GM19372 (cell line): ENCODE measurements around the gene TCF7L2.

ENCODE experiments used
- ATAC-seq: cut with Tn5 transposase; IDR thresholded peaks from one replicate; pipeline ENCODE4 v1.9.1; 2021; ENCODE audit warnings: mild to moderate bottlenecking, low read depth, moderate library complexity; ENCODE audit not compliant: unreplicated experiment

Gene TCF7L2

DNA sequence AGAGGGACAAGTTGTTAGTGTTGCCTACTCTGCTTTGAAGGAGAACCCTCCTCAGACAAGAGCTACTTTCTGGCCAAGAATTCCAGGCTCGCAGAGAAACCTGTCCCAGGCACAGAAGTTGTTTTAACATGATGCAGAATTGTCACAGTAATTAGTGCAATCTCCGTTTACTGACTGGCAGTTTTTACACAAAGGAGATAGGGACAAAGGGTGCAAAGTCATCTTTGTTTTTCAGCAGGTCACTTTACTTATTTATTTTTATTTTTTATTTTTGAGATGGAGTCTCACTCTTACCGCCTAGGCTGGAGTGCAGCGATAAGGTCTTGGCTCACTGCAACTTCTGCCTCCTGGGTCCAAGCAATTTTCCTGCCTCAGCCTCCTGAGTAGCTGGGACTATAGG lies 12.3 kb downstream of the TCF7L2 start:
- ATAC-seq: no peak

DNA sequence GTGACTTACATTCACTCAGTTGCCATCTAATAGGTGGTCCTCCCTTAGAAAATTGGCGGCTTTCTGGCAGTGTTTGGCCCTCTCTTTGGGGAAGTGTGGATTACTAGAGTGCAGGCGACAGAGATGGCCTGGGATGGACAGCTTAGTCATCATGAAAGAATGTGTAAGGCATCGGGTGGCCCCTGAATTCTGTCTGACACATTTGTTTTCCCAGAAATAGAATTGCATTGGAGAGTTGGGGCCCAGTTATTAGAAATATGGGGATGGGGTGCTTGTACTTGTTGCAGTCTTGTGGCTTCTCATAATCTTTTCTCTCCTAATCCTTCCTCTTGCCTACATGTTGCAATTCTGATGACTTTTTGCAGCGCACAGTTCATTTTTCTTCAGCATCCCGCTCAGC lies 13.8 kb downstream of the TCF7L2 start:
- ATAC-seq: no peak

DNA sequence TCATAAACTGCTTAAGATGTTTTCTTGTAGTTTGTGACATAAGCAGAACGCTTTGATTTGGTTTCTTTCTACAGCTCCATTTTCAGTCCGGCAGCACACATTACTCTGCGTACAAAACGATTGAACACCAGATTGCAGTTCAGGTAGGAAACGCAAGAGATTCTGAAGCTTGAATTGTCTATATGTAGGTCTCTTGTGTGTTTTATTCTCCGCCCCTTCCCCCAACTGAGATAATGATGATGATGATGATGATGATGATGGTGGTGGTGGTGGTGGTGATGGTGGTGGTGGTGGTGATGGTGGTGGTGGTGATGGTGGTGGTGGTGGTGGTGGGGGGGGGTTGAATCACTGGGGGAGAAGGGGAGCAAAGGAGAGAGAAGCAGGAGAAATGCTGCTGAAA lies 14.4 kb downstream of the TCF7L2 start:
- no peak for ATAC-seq

DNA sequence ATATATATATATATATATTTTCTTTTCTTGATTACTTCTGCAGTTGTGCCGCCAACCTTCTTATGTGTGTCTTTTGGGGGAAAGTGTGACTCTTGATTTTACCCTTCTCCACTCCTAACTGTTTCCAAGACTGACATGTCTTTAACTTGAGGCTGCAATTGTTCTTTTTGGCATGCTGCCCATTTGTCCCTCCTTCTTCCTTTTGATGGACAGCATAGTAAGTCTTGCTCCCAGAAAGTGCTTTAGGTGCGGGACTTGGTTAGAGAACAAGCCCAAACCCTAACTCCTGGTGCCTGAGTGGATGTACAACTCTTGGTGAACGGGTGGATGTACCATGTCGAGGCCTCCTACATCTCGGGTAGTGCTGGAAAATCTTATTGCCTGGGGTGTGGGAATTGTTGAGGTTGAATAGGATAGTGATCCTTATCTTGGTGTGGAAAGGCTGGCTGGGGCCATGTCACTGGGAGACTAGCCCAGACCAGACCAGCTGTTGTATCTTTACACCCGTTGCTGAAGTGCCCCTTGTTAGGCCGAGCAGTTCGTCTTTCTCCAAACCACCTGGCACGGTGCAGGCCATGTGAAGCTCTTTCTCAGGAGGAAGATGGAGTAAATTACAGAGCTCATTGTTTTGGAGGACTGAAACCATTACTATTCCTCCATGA lies 16.3 kb downstream of the TCF7L2 start:
- ATAC-seq: no peak

DNA sequence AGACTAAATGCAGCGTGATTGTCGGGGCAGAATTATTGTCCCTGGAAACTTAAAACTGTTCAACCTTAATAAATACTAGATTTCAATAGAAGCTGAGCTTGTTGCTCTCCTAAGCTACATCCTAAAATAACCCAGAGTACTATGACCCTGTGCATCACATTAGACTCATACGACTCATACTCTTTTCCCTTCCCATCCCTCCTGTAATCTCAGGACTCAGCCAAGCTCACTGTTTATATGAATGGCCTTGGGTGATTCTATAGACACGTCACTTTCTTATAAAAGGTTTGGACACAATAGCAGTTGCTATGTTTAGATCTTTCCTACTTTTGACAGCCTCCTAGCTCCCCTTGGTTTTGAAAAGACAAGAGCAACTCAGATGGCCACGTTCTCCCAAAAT lies 17.2 kb downstream of the TCF7L2 start:
- no peak for ATAC-seq

DNA sequence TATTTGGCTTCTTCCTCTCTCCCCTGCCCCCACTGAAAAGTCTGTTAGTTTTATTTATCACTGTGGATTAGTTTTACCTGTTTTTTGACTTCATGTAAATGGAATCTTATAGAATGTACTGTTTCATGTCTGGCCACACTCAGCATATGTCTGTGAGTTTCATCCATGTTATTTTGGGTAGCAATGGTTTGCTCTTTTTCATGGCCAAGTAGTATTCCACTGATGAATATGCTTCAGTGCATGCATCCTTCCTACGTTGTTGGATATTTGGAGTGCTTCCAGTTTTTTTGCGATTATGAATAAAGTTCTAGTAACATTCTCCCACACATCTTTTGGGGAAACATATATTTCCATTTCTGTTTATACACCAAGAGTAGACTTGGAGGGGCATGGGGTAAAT lies 19.1 kb downstream of the TCF7L2 start:
- ATAC-seq: no peak

DNA sequence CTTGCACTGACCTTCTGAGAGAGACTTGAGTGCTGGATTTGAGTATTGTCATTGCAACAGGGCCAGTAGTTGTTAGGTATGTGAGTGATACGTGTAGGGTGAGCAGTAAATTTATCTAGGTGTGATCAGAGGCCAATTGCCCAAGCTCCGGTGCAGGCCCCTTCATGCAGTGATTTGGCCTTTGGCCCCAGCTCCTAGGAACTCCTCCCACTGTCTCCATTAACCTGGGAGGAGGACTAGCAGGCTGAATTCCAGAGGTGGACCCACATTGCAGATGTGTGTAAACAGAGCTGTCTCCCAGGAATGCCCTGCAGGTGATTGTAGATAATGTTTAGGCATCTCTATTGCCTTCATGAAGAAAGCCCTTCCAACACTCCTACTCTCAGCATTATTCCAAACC lies 19.5 kb downstream of the TCF7L2 start:
- no peak for ATAC-seq

DNA sequence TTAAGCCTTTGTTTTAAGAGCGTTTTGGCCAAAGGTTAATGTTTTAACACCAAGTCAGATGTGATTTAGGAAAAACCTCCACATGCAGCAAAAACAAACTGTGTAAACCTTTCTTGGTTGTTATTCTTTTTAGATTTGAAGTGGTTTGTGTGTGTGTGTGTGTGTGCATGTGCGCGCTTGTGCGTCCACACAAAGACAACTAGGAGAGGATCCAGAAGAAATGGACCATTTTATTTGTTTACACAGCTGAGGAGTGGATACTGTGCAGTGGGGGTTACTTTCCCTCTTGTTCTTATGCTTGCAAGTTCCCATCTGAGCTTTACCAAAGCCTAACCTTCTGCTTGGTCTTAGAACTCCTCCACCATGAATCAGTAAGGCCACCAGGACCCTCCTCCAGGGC lies 20.0 kb downstream of the TCF7L2 start:
- no peak for ATAC-seq

DNA sequence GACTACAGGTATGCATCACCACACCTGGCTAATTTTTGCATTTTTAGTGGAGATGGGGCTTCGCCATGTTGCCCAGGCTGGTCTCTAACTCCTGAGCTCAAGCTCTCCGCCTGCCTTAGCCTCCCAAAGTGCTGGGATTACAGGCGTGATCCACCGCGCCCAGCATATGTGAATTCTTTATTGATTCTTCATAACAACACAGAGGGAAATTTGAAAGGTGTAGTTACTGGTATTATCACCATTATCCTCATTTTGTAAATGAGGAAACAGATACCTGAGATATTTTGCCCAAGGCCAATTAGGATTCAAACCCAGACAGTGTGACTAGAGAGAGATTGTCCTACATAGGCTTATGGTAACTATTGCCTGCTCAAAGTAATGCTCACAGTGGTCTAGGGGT lies 22.6 kb downstream of the TCF7L2 start:
- ATAC-seq: no peak

DNA sequence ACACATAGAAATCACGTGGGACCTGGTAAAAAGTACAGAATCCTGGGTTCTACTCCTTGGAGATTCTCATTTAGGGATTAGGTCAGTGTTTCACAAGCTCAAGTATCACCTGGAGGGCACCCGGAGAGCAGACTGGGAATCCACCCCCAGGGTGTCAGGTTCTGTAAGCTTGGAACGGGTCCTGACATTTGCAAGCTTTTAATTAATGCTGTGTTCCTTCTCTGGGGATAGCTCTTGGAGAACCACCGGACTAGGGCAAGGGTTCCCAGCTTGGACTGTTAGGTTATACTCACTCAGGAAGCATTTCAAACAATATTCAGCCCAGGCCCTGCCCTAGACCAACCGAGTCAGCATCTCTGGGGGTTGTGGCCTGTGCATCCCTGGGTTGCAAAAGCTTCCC lies 23.0 kb downstream of the TCF7L2 start:
- ATAC-seq: no peak

DNA sequence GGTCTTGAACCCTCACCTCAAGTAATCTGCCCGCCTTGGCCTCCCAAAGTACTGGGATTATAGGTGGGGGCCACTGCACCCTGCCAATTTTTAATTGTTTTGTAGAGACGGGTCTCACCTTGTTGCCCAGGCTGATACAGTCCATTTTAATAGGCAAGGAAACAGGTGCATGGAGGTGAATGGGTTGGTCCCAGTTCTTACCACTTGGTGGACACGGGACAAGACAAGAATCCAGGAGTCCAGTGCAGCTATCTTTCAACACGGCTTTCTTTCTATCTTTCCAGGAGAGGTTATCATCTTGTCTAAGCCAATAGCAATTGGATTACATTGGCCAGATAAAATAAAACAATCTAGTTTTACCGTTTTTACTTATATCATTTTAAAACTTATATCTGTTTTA lies 23.8 kb downstream of the TCF7L2 start:
- ATAC-seq: no peak

DNA sequence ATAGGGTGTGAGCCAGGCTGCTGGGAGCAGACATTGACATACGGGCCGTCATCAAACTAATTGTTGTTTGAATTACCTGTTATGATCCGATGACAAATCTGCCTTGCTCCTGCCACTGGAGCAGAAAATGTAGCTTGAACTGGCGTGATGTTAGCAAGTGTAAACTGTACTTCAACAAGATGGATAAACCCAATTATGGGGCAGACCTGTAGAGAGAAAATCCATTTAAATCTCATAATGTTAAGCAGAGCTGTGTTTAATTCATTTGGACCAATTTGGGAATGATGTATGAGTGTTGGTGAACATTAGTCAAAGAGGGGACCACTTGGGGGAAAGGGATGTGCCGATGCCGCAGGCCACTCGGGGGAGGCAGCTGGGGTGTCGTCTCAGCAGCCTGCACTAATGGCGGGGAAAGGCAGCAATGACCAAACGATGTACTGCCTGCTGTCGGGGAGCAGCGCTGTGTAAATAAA lies 27.4 kb downstream of the TCF7L2 start:
- no peak for ATAC-seq

DNA sequence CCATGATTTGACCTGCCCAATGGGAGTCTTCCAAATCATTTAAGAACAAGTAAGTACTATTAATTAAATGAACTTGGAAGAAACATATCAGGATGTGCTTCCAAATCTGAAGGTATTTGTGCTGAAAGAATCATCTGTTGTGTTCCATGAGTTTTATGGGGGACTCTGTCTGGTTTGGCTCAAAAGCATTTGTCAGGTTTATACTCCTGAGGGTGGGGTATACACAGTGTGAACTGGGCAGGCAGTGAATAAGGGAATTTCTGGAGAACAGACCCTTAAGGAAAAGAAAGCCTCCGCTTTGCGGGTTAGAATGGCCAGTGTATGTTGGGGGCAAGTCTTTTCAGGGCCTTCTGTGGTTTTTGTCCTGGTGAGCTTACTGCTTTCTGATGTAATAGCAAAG lies 29.9 kb downstream of the TCF7L2 start:
- ATAC-seq: no peak

DNA sequence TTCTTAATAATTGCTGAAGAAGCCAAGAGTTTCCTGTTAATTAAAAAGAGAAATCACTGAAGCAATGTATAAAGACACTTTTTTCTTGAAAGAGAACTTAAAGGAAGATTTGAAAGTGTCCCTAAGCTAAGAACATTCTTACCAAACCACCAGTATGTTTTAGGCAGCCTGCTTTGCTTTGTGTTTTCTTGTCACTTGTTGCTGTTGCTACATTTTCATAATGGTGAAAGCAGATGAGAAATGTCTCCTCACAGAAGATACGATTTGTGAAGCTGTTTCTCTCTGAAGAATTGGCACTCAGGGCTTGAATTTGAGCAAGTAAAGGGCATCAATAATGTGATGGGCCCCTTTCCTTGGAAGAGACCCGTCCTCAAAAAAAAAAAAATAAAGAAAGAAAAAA lies 30.9 kb downstream of the TCF7L2 start:
- ATAC-seq: no peak

DNA sequence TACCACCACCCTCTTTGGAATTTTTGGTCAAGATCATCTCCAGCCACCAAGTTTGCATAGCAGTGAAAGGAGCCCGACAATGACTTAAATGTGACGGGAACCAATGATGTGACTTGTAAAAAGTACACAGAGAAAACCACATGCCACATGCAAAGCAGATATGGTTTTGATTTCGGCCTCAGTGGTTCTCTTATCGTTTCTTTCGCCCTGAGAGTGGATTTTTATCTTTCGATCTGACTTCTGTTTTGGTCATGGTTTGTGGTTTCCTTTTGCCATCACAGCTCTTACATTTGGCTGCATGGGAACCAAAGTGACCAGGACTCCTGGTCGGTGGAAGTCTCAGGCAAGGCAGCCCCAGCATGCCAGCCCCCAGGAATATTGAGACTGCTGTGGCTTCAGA lies 31.5 kb downstream of the TCF7L2 start:
- ATAC-seq: peak; percentile 95

DNA sequence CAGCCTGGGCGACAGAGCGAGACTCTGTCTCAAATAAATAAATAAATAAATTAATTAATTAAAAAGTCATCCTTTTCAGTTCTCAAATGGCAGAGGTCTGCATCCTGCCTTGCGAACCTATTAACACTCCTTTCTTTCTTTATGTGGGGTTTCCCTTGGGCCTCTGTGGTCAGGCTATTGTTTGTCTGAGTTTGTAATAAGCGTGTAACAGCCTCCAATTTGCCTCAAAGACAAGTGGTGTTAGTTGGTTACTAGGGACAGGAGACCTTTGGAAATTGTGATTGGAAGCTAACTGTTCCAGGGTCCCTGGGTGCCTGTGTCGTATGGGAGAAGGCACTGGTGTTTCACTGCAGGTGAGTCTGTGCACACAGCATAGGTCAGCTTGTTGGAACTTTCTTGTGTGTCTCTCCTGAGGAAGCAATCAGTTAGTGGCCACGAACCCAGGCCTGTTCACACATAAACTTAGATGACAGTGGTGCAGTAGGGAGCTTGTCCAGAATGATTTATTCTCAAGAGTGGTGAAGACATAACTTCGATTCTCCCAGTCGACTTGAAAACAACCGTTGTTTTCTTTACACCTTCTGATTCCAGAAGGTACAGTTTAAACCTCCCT lies 33.5 kb downstream of the TCF7L2 start:
- ATAC-seq: no peak

DNA sequence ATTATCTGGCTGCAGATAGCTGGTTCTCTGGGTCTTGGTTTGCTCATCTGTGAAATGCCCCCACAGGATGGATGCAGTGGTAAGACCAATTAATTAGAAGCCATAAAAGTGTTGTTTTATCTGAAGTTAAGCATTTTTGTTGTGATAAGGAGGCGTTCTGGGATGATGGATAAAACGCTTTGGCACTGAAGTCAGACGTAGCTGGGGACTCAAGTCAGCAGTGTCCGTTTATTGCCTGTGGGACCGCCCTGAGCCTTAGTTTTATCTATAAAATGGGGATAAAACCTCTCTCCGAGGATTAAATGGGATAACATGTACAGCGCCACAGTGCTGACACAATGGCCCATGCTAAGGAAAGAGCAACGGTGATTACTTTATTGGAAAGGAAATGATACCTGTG lies 34.7 kb downstream of the TCF7L2 start:
- ATAC-seq: no peak

DNA sequence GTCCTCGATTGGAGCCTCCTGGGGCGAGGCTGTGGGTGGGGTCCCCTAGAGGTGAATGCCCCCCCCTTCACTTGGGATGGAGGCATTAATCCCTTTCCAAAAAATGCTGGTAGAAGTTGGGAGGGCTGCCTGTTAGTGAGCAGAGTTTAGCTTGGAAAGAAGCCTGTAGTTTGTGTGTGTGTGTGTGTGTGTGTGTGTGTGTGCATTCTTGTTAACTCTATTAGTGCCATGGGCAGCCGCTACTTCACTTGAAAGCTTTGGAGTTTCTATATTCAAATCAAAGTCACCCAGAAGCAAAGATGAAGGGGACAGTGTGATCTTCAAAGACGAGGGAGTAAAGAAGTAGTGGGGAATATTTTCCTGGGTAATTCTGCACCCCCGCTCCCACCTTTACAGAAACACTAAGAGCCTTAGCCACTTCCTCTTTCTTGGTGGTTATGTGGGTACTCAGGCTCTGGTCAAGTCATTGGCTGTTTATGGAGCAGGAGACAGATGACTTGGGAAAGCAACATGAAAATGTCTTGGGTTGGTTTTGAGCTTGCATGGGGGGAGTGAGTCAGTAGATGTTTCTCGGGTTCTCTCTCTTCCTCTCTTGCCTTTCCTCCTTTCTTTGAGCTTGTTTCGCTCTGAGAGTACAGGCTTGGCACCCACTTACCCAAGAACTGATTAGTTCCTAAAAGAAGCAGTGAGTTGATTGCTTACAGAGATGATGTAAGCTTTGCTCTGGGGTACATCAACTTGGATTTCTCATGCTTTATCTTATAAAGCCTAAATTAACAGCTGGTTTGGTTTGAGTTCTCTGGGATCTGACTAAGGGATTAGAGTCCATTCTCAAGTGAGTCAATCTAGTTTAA lies 35.9 kb downstream of the TCF7L2 start:
- ATAC-seq: no peak

DNA sequence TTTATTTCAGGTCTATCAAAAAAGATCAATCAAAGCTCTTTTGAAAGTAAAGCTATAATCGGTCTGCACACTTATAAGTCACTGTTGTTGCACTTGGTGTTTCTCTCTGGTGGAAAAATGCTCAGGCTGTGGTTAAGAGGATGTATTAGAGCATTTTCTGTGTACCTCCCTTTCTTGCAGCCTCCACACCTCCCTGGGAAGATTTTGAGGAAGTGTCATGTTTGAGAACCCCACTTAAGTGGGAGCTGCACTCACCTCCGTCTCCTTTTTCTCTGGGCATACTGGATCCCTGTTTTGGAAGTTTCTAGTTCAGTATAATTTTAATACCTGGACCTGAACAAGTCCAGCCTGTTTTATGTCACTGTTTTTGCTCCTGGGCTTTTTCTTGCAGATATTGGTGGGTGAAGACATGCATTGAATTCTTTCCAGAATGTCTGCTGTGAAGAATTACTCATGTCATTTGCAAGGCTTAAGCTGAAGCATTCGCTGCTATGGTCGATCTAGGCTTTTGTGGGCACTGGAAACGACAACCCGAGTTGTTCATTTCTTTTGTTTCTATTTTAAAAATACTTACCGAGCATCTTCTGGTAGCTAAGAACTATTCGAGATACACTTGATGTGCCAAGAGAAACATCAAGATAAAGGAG lies 36.6 kb downstream of the TCF7L2 start:
- ATAC-seq: no peak

DNA sequence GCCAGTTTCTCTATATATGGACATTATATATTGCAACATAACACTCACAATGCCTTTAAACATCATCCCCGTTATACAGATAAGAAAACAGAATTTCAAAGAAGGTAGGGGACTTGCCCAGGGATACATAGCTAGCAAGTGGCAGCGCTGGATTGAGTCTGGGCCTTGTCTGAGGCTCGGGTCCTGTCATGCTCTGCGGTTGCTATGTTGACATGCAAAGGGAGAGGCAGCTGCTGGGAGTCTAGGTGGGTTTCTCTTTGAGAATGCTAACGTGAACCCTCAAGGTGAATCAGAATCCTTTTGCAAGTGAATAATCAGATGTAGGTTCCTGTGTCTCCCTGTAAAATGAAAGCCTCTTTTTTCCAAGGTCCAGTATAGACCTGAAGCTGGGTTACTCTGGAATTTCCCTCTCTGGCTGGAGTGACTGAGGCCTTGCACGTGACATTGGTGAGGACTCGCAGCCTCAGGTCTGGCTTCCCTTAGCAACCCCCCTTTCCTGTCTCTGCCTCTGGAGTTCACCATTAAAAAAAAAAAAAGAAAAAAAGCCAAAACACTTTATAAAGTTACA lies 38.9 kb downstream of the TCF7L2 start:
- no peak for ATAC-seq

DNA sequence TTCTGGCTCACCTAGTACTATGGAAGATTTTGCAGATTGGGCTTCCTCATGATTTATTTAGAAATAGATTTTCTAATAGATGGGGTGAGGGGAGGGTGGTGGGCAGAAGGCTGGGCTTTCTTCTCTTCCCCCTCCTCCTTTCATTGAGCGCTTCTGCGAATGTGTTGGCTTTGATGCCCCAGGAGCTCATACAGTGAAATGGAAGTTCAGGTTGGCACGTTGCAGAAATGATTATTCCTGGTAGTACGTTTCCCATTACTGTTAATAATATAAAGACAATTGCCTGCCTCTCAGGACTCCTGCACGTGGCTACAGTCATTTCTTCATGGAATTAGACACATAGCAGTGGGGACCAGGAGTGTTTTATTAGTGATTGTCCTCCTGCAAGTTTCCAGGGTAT lies 39.8 kb downstream of the TCF7L2 start:
- no peak for ATAC-seq
